Right atrium auricular region (tissue), 2 donors: ENCODE results near the gene MGST2. TPM values are rescaled to one million over a fixed set of nuclear protein-coding genes. Genes with fewer than 3 reads are reported as not detected.
A peak's percentile ranks its signal among the peaks of the same experiment; 100 is the strongest.

Source experiments
- DNase-seq: peaks from one replicate; pipeline ENCODE4 v3.0.0-alpha.2; 2019; ENCODE audit warnings: low spot score
- H3K27ac ChIP-seq, 2 donors: fragments of 200-600 bp; sonication (generic); 1 replicate in 1 of 2; 2 replicates in 1 of 2; pipeline ENCODE4 v1.5.1; 2016 to 2019
- H3K27me3 ChIP-seq, 2 donors: fragments of 200-600 bp; sonication (generic); one replicate each; pipeline versions ENCODE4 v1.5.1 to v1.6.0; 2017 to 2019
- H3K36me3 ChIP-seq: fragments of 200-600 bp; sonication (generic); one replicate; pipeline ENCODE4 v1.5.1; 2016
- H3K4me1 ChIP-seq, 2 donors: fragments of 200-600 bp; sonication (generic); one replicate each; pipeline versions ENCODE4 v1.5.1 to v1.6.0; 2017 to 2019
- H3K4me3 ChIP-seq, 2 donors: fragments of 200-600 bp; sonication (generic); 1 replicate in 1 of 2; 2 replicates in 1 of 2; pipeline ENCODE4 v1.5.1; 2017 to 2019; ENCODE audit warnings: mild to moderate bottlenecking in 1 of 2, moderate library complexity in 1 of 2
- H3K9me3 ChIP-seq, 2 donors: fragments of 200-600 bp; sonication (generic); one replicate each; pipeline ENCODE4 v1.5.1; 2019
- total RNA-seq, 2 donors: library from RNA; depleted of rRNA; stranded (reverse); fragments of >200 nt; gene quantifications; one replicate each; pipeline ENCODE4 v1.1.0, GENCODE V29; 2016
- TF ChIP-seq, protein P1 (sequence below), 2 donors: fragments of 200-600 bp; sonication (generic); IDR thresholded peaks; one replicate each; pipeline ENCODE4 v1.5.1; 2019; ENCODE audit warnings: antibody characterized with exemption in 2 of 2

MGST2 gene
- total RNA-seq, 2 donors from 2014 or later: 77.4 to 129 TPM

DNA sequence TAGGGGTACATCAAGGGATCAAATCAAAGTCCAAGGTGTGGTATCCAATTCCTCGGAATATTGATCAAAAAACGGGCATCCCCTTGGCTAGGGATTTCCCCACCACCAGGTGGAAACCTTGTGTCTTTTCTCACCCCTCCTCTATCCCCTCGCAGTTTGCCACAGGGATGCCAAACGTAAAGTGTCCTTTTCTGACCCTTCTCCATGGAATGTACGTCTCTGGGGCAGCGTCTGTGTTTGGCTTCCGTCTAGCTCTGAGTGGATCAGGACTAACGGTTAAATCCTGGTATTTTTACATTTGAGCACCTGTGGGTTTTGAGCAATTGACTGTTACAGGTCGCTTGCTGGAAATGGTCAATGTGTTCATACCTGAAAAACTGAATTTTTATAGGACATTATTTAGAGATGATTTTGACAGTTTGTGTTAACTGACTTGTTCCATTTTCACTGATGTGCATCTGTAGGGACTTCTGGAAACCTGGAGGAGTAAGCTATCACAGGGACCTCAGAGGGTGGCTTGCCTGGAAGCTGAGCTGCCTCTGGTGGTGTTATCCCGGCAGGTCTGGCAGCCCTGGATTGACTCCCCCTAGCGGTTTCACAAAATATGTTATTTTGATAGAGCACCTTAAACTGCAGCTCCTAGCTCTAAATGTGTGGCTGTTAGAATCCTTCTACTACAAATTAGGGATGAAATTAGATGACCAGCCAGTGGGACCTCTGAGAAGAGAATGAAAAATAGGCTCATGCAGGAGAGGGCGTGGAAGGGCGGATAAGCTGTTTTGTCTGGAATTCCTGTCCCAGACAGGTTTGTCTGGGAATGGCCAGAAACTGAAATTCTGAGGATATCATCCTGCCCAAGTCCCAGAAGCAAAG lies 8.8 kb upstream of the MGST2 start:
- no peaks in the 10 kb centered on the region for H3K36me3 ChIP-seq
- no peaks in the 10 kb centered on the region for H3K9me3 ChIP-seq
- no peak overlapping the region for H3K4me3 ChIP-seq
- no peak overlapping the region for H3K27ac ChIP-seq
- TF ChIP-seq, protein P1, sequence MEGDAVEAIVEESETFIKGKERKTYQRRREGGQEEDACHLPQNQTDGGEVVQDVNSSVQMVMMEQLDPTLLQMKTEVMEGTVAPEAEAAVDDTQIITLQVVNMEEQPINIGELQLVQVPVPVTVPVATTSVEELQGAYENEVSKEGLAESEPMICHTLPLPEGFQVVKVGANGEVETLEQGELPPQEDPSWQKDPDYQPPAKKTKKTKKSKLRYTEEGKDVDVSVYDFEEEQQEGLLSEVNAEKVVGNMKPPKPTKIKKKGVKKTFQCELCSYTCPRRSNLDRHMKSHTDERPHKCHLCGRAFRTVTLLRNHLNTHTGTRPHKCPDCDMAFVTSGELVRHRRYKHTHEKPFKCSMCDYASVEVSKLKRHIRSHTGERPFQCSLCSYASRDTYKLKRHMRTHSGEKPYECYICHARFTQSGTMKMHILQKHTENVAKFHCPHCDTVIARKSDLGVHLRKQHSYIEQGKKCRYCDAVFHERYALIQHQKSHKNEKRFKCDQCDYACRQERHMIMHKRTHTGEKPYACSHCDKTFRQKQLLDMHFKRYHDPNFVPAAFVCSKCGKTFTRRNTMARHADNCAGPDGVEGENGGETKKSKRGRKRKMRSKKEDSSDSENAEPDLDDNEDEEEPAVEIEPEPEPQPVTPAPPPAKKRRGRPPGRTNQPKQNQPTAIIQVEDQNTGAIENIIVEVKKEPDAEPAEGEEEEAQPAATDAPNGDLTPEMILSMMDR (IDR thresholded peaks at IDR 0.05): peak; percentile 66 to 84
- peak; percentile 68 for DNase-seq
- H3K4me1 ChIP-seq: no peaks in the 10 kb centered on the region
- H3K27me3 ChIP-seq: no peaks in the 10 kb centered on the region

DNA sequence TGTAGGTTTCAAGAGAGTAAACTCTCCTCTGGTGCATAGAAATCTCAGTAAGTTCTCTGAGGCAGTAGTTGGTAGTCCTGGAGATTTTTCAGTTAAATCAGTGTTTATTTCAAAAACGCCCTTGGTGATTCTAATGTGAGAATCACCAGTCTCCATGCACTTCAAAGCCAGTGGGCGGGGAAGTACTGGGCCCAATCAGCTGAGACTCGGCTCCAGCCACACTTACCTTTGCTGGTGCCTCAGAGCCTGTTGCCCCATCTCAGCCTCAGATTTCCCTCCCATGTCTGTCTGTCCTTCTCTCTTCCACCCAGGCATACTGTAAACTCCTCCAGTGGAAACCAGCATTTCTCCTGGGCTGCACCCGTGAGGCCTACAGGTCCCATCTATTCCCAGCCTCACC lies 7.4 kb upstream of the MGST2 start:
- Histone ChIP-seq H3K27ac (no peak overlapping the region), H3K27me3 (no peaks in the 10 kb centered on the region), H3K36me3 (no peaks in the 10 kb centered on the region), H3K4me1 (no peaks in the 10 kb centered on the region), H3K9me3 (no peaks in the 10 kb centered on the region), H3K4me3 (no peak overlapping the region)
- TF ChIP-seq, protein P1 (IDR thresholded peaks at IDR 0.05): no peak
- DNase-seq: no peak

DNA sequence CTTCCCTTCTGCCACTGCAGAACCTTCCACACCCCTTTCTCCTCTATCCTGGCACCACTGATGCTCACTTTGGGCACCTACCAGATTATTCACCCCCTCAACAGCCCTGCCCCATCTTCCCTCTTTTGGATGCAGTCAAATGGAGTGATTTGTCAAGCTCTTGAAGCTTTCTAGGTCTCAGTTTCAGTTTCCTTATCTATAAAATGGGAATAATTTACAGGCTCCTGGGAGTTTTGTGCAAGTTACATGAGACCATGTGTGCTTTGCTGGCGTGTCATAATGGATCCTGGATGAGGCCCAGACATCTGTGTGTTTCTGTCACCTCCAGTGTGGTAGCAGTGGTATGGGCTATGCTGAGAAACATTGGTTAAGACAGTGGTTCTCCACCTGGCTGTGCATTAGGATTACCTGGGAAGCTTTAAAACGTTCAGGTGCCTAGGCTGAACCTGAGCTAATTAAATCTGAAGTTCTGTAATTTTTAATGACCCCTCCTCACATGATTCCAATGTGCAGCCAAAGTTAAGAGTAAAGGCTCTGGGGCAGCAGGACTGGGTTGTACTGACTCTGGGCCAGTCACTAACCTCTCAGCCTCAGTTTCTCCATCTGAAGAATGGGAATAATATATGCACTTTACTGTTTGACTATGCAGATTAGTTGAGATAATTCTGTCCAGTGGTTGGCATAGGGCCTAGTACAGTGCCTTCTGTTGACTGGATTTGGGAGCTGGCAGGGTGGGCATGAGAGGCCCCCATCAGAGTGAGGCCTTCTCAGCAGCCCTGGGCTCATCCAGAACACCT lies 6.8 kb upstream of the MGST2 start:
- no peaks in the 10 kb centered on the region for H3K27me3 ChIP-seq
- TF ChIP-seq, protein P1 (IDR thresholded peaks at IDR 0.05): no peak
- no peaks in the 10 kb centered on the region for H3K9me3 ChIP-seq
- no peaks in the 10 kb centered on the region for H3K4me1 ChIP-seq
- DNase-seq: no peak
- H3K36me3 ChIP-seq: no peaks in the 10 kb centered on the region
- H3K27ac ChIP-seq: no peak overlapping the region
- no peak overlapping the region for H3K4me3 ChIP-seq

DNA sequence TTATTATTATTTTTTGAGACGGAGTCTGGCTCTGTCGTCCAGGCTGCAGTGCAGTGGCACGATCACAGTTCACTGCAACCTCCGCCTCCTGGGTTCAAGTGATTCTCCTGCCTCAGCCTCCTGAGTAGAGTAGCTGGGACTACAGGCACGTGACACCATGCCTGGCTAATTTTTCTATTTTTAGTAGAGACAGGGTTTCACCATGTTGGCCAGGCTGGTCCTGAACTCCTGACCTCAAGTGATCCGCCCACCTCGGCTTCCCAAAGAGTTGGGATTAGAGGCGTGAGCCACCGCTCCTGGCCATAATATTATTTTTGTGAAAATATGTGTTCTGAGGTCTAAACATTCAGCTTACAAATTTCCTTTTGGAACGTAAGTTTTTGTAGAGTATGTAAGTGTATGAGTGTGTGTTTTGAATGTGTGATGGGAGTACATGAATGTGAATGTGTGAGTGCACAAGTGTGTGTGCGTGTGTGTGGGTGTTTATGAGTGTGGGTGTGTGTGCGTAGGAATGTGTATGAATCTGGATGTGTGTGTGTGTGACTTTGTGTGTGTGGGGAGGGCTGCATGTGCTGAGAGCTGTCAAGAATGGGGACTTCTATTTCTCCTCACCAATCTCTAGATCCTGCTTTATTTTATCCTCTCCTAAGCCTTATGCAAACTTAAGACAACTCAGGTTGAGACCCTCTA lies 5.7 kb upstream of the MGST2 start:
- TF ChIP-seq, protein P1 (IDR thresholded peaks at IDR 0.05): no peak
- Histone ChIP-seq H3K36me3 (no peaks in the 10 kb centered on the region), H3K9me3 (no peaks in the 10 kb centered on the region), H3K27me3 (no peaks in the 10 kb centered on the region), H3K4me1 (peaks cover 0 to 4% of the 10 kb centered on the region in 2 donors), H3K4me3 (no peak overlapping the region), H3K27ac (no peak overlapping the region)
- no peak for DNase-seq

DNA sequence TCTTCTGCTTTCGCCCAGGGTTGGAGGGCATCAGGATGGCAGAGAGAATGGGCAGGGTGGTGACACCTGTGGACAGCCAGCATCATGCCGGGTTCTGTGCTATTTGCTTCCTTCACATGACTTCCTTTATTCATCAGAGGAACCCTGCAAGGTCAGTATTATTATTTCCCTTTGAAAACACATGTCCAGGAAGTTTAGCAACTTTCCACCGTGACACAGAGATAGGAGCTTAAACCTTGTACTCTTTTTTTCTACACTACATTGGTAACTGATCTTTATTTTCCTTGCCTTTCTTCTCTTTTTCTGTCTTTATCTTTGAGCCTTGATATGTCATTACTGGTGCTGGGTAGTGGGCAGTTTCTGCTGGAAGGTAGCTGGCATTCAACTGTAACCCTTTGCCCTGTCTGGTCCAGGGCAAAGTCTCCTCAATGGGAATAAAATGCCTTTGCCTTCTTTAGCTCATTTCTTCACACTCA lies 5.0 kb upstream of the MGST2 start:
- H3K4me1 ChIP-seq: peaks cover 0 to 11% of the 10 kb centered on the region in 2 donors
- TF ChIP-seq, protein P1 (IDR thresholded peaks at IDR 0.05): no peak
- H3K4me3 ChIP-seq: no peak overlapping the region
- H3K9me3 ChIP-seq: no peaks in the 10 kb centered on the region
- no peak overlapping the region for H3K27ac ChIP-seq
- H3K36me3 ChIP-seq: no peaks in the 10 kb centered on the region
- no peak for DNase-seq
- no peaks in the 10 kb centered on the region for H3K27me3 ChIP-seq
